Ovary (tissue), 9 donors: ENCODE results near the gene DHH. TPM values are rescaled to one million over a fixed set of nuclear protein-coding genes. Genes with fewer than 3 reads are reported as not detected.
"Not testable (repeated sequence)": the region's sequence is repeated elsewhere in the genome, so short reads cannot be mapped to it uniquely, and the experiment has no call there.

Source experiments
- DNase-seq, 5 donors: peaks; one replicate each; pipeline ENCODE4 v3.0.0-alpha.2; 2019 to 2020
- H3K27ac ChIP-seq, 2 donors: fragments of 200-600 bp; one replicate each; pipeline versions ENCODE4 v1.5.1 to v1.8.0; 2019 to 2022
- H3K27me3 ChIP-seq: fragments of 200-600 bp; one replicate; pipeline ENCODE4 v1.8.0; 2022
- H3K36me3 ChIP-seq: fragments of 200-600 bp; sonication (generic); one replicate; pipeline ENCODE4 v1.5.1; 2019
- H3K4me1 ChIP-seq: one replicate; pipeline ENCODE4 v1.8.1; 2013; ENCODE audit warnings: mild to moderate bottlenecking, moderate library complexity; ENCODE audit not compliant: insufficient read depth
- H3K4me3 ChIP-seq: fragments of 200-600 bp; sonication (generic); one replicate; pipeline ENCODE4 v1.5.1; 2017
- H3K9me3 ChIP-seq, 2 donors: fragments of 200-600 bp in 1 of 2; sonication (generic) in 1 of 2; one replicate each; pipeline versions ENCODE4 v1.5.1 to v1.8.1; 2013 to 2019; ENCODE audit warnings: mild to moderate bottlenecking in 1 of 2, moderate library complexity in 1 of 2
- CTCF ChIP-seq, 3 donors: fragments of 450-650 bp in 2 of 3; fragments of 200-600 bp in 1 of 3; IDR thresholded peaks; one replicate each; pipeline versions ENCODE4 v1.5.1 to v1.8.0; 2016 to 2022; ENCODE audit warnings: antibody characterized with exemption in 3 of 3, mild to moderate bottlenecking in 1 of 3
- EP300 ChIP-seq: sonication (generic); formaldehyde crosslinking; IDR thresholded peaks from one replicate; pipeline ENCODE4 v1.6.1; 2017; ENCODE audit warnings: antibody characterized with exemption
- POLR2A ChIP-seq: fragments of 450-650 bp; IDR thresholded peaks from one replicate; pipeline ENCODE4 v1.6.1; 2017; ENCODE audit warnings: antibody characterized with exemption, mild to moderate bottlenecking, moderate library complexity
- WGBS, 3 donors: extraction: QIAGEN DNeasy Blood & Tissue Kit in 1 of 3; methylation state at CpG; one replicate each; pipeline versions ENCODE4 v1.1.5 to v1.1.7; 2013 to 2017; 5-methylcytosine and 5-hydroxymethylcytosine counted together
- intact Hi-C, 4 donors: fragments of 100-400 bp; cut with DNase I; formaldehyde crosslinking; loops; one replicate each; pipeline versions ENCODE4 v1.11.0 to v1.15.1; 2022 to 2023
- polyA plus RNA-seq, 2 donors: library from polyadenylated mRNA; stranded (reverse); fragments of 200-250 nt in 1 of 2; fragments of 350-450 nt in 1 of 2; fragmentation: Illumina TruSeq in 1 of 2; extraction: RNeasy Lipid Tissue Mini Kit (QIAGEN cat#74804) in 1 of 2; gene quantifications; one replicate each; pipeline ENCODE4 v1.2.3, GENCODE V29; 2013 to 2014
- total RNA-seq, 7 donors: library from RNA; depleted of rRNA in 2 of 7; stranded (reverse); fragments of >200 nt in 2 of 7; fragmentation: NEBNext Ultra II Directional in 3 of 7; extraction: Animal tissue kit (Norgen Biotek cat#: 25700) in 3 of 7; gene quantifications; one replicate each; pipeline versions ENCODE4 v1.1.0 to v1.2.4, GENCODE V29; 2016 to 2023
- donor health status: DM: no; HTN: no; CAD: no; lungs with moderate emphysema.
- donor health status: DM: no; HTN: no; CAD: no.
- donor health status: Bipolar disorder and iron deficiency.
- donor health status: DM: yes; HTN: yes; CAD: no.
- donor health status: DM: no; HTN: no; CAD: no.
- donor health status: DM: yes; HTN: yes; CAD: no.

The DHH gene
- total and polyA plus RNA-seq, 9 donors = 0.20 to 1.4 (median 0.72) TPM

- Histone ChIP-seq H3K4me1 (peaks cover 2% of the 10 kb centered on the region), H3K36me3 (no peaks in the 10 kb centered on the region), H3K9me3 (no peaks in the 10 kb centered on the region), H3K27ac (no peak overlapping the region), H3K27me3 (no peaks in the 10 kb centered on the region), H3K4me3 (no peak overlapping the region)
- TF ChIP-seq EP300 = no peak
- TF ChIP-seq CTCF (IDR thresholded peaks at IDR 0.05) = no peak
- no peak for TF ChIP-seq POLR2A
- DNase-seq = no peak
- intact Hi-C loops = loop anchor here in 1 of 4 donors (10.0 kb wide), 1 partner anchor 170 kb away; no protein-coding TSS in a partner anchor
- 86 to 92% (median 92%) methylated on average over 5 of the region's 5 CpGs for WGBS, 3 donors
Measured at GRCh38 chr12:49064767-49065152, 29.8 kb downstream of the DHH start.

DNA sequence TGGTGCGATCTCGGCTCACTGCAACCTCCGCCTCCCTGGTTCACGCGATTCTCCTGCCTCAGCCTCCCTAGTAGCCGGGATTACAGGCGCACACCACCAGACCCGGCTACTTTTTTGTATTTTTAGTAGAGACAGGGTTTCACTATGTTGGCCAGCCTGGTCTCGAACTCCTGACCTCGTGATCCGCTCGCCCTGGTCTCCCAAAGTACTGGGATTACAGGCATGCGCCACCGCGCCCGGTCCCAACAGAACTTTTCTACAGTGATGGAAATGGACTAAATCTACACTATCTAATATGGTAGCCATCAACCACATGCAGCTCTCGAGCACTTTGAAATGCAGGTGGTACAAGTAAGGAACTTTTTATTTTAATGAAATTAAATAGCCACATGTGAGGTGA, 32.7 kb downstream of the DHH start:
- H3K4me1 ChIP-seq = peaks cover 12% of the 10 kb centered on the region
- H3K9me3 ChIP-seq, H3K36me3 ChIP-seq, H3K27ac ChIP-seq, H3K27me3 ChIP-seq, DNase-seq, H3K4me3 ChIP-seq: not testable (repeated sequence)
- intact Hi-C loops = loop anchor here in 1 of 4 donors (10.0 kb wide), 1 partner anchor 173 kb away; no protein-coding TSS in a partner anchor
- 85 to 88% (median 86%) methylated on average over 17 of the region's 17 CpGs for WGBS, 3 donors

GRCh38 chr12:49061157-49061650, 33.4 kb downstream of the DHH start:
- no peaks in the 10 kb centered on the region for H3K9me3 ChIP-seq
- no peaks in the 10 kb centered on the region for H3K27me3 ChIP-seq
- WGBS, 3 donors = 4 to 5% (median 4%) methylated on average over 16 of the region's 16 CpGs
- H3K4me3 ChIP-seq = peak overlapping the region; percentile 91
- no peak for TF ChIP-seq POLR2A
- H3K4me1 ChIP-seq = peaks cover 14% of the 10 kb centered on the region
- H3K36me3 ChIP-seq = no peaks in the 10 kb centered on the region
- DNase-seq = no peak
- peak overlapping the region in 1 of 2 donors; percentile 90 for H3K27ac ChIP-seq
- intact Hi-C loops = loop anchor here in 1 of 4 donors (10.0 kb wide), 1 partner anchor 174 kb away; no protein-coding TSS in a partner anchor

GRCh38 chr12:49060237-49061156, 34.1 kb downstream of the DHH start, which contains the start of gene KMT2D:
Gene KMT2D (minus strand): TSS chr12:49060794. CDS start chr12:49055324, 5,470 bp downstream.
- H3K9me3 ChIP-seq = no peaks in the 10 kb centered on the region
- intact Hi-C loops = loop anchor here in 1 of 4 donors (10.0 kb wide), 1 partner anchor 174 kb away; no protein-coding TSS in a partner anchor

More at GRCh38 chr12:49060237-49061156, 34.1 kb downstream of the DHH start, which contains the start of gene KMT2D:
- TF ChIP-seq POLR2A (peak; percentile 66), EP300 (no peak), CTCF (IDR thresholded peaks at IDR 0.05) (peak; percentile 10 to 79 (median 57))
- Histone ChIP-seq H3K36me3 (no peaks in the 10 kb centered on the region), H3K27ac (peak within 1 kb of the TSS; percentile 61 to 90), H3K27me3 (no peaks in the 10 kb centered on the region), H3K4me3 (peak within 1 kb of the TSS; percentile 91), H3K4me1 (peaks cover 21% of the 10 kb centered on the region)
- peak; percentile 92 to 94 (median 93) for DNase-seq
- WGBS, 3 donors = 0 to 1% (median 0%) methylated on average over 30 to 74 of the region's 74 CpGs
